Measurements from ENCODE around the gene UBN1. TPM values are rescaled to one million over a fixed set of nuclear protein-coding genes. Genes with fewer than 3 reads are reported as not detected.

The UBN1 gene
- total and polyA plus RNA-seq, 10 of the 15 experiments (the other 5 are each of a cell fraction or from before 2014, with no cell fraction given), result 2.1 to 32.5 (median 13.9) TPM

DNA sequence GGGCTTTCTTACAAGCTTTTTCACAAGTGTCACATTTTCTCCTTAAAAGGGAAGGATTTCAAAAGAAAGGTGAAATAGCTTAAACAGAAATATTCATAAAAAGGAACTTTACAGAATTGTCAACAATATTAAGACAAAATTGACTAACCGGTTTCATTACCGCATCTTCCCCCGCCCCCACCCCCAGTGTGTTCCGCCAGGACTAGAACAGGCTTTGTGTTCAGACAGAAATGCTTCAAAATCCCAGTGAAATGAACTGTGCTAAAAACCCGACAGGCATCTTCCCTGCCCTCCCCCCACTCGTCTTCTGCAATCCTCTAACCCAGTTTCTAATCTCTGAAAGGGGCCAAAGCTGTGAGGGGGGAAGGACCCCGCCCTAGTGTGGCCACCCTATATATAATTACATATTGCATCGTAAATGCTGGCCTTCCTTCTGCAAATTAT, 43.9 kb upstream of the UBN1 start:
- DNase-seq (ENCODE audit: low read depth, low spot score), result no peak
- FAIRE-seq, result no peak
- 73% methylated on average over 8 of the region's 8 CpGs for WGBS (ENCODE audit: insufficient coverage, insufficient replicate concordance, low lambda C conversion rate, missing lambda C conversion rate)
- Histone ChIP-seq H3K4me3 (peak overlapping the region; percentile 72; the same call in 1 of the 2 replicates), H3K9ac (ENCODE audit: control insufficient read depth, insufficient read depth, low read length) (no peak overlapping the region), H4K20me1 (ENCODE audit: control insufficient read depth, insufficient read depth) (no peaks in the 10 kb centered on the region), H2AFZ (ENCODE audit: control insufficient read depth, low read depth, low read length) (no peak overlapping the region), H3K27me3 (replicated peaks in 1 of 2; ENCODE audit: control insufficient read depth in 2 of 2, insufficient read depth in 2 of 2, low read length in 1 of 2) (no peaks in the 10 kb centered on the region), H3K4me2 (ENCODE audit: control insufficient read depth, insufficient read depth) (peak overlapping the region; percentile 78), H3K79me2 (ENCODE audit: control insufficient read depth, insufficient read depth, low read length) (no peaks in the 10 kb centered on the region), H3K4me1 (ENCODE audit: control insufficient read depth, insufficient read depth, low read length) (peaks cover 20% of the 10 kb centered on the region), H3K36me3 (ENCODE audit: control insufficient read depth in 2 of 2, insufficient read depth in 2 of 2, low read length in 1 of 2) (peaks cover 3 to 4% of the 10 kb centered on the region in 2 experiments), H3K27ac (ENCODE audit: control insufficient read depth, insufficient read depth) (no peak overlapping the region), H3K9me3 (replicated peaks; ENCODE audit: control insufficient read depth, insufficient read depth, low read length) (no peaks in the 10 kb centered on the region)
- CTCF ChIA-PET, result interaction anchor here (0.7 to 1.4 kb wide), 4 partner anchors 15 to 108 kb away, joined by 3 to 5 read pairs (median 3); partner anchors contain the start of genes ANKS3 and DNAAF8
- in situ Hi-C loops (cut with MboI) (no loop called here), intact Hi-C loops (cut with micrococcal nuclease; ENCODE audit: unreplicated experiment) (loop anchor here (2.0 to 10.0 kb wide), 4 partner anchors 35 to 189 kb away; partner anchors contain the start of genes ANKS3, DNAAF8, SEC14L5 and UBALD1)
- TF ChIP-seq NR2F1 (conservative IDR thresholded peaks at IDR 0.05) (no peak), SREBF2 (IDR thresholded peaks at IDR 0.05; ENCODE audit: low read length) (no peak), TBL1XR1 (IDR thresholded peaks at IDR 0.05; ENCODE audit: low read depth, low read length) (no peak), ZZZ3 (IDR thresholded peaks at IDR 0.05; ENCODE audit: control insufficient read depth, insufficient read length, low read depth) (no peak), KDM1A (IDR thresholded peaks at IDR 0.05; ENCODE audit: borderline replicate concordance) (no peak), NFIC (IDR thresholded peaks at IDR 0.05; ENCODE audit: low read depth, low read length) (no peak), EED (IDR thresholded peaks at IDR 0.05; ENCODE audit: low read depth) (no peak), ZNF24 (IDR thresholded peaks at IDR 0.05) (no peak), SMARCA5 (IDR thresholded peaks at IDR 0.05) (no peak)
- TF ChIP-seq, protein P1, sequence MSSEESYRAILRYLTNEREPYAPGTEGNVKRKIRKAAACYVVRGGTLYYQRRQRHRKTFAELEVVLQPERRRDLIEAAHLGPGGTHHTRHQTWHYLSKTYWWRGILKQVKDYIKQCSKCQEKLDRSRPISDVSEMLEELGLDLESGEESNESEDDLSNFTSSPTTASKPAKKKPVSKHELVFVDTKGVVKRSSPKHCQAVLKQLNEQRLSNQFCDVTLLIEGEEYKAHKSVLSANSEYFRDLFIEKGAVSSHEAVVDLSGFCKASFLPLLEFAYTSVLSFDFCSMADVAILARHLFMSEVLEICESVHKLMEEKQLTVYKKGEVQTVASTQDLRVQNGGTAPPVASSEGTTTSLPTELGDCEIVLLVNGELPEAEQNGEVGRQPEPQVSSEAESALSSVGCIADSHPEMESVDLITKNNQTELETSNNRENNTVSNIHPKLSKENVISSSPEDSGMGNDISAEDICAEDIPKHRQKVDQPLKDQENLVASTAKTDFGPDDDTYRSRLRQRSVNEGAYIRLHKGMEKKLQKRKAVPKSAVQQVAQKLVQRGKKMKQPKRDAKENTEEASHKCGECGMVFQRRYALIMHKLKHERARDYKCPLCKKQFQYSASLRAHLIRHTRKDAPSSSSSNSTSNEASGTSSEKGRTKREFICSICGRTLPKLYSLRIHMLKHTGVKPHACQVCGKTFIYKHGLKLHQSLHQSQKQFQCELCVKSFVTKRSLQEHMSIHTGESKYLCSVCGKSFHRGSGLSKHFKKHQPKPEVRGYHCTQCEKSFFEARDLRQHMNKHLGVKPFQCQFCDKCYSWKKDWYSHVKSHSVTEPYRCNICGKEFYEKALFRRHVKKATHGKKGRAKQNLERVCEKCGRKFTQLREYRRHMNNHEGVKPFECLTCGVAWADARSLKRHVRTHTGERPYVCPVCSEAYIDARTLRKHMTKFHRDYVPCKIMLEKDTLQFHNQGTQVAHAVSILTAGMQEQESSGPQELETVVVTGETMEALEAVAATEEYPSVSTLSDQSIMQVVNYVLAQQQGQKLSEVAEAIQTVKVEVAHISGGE (CRISPR knock-in tag; IDR thresholded peaks at IDR 0.05), result no peak
- TF ChIP-seq, protein P2, sequence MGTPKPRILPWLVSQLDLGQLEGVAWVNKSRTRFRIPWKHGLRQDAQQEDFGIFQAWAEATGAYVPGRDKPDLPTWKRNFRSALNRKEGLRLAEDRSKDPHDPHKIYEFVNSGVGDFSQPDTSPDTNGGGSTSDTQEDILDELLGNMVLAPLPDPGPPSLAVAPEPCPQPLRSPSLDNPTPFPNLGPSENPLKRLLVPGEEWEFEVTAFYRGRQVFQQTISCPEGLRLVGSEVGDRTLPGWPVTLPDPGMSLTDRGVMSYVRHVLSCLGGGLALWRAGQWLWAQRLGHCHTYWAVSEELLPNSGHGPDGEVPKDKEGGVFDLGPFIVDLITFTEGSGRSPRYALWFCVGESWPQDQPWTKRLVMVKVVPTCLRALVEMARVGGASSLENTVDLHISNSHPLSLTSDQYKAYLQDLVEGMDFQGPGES (IDR thresholded peaks at IDR 0.05), result no peak
- SMC1A ChIA-PET (ENCODE audit: uncharacterized antibody, unreplicated experiment), result interaction anchor here (1.1 to 2.4 kb wide), 3 partner anchors 9 to 68 kb away, joined by 4 to 11 read pairs (median 5); partner anchors contain the start of gene DNAAF8
- no peak for ATAC-seq
- no TSS peak for BruUV-seq (replicated peaks)
- RAD21 ChIA-PET (ENCODE audit: unreplicated experiment), result interaction anchor here (1.1 to 2.8 kb wide), 2 partner anchors 69 to 108 kb away, joined by 4 to 18 read pairs; partner anchors contain the start of genes ANKS3 and DNAAF8
- POLR2A ChIA-PET, result interaction anchor here (0.6 to 1.2 kb wide), 2 partner anchors 21 to 43 kb away, joined by 3 read pairs; no protein-coding TSS in a partner anchor
